HepG2 (cell line): Measurements from ENCODE around the gene WNT2B.

ENCODE experiments used
- SIN3A ChIP-seq: IDR thresholded peaks from 2 replicates; pipeline ENCODE4 v1.6.1; 2011; ENCODE audit warnings: low read depth, mild to moderate bottlenecking, control low read depth, low read length, borderline replicate concordance
- ZNF597 ChIP-seq: sonication (generic); formaldehyde crosslinking; IDR thresholded peaks from 2 replicates; pipeline ENCODE4 v1.5.0; 2020; ENCODE audit warnings: missing genetic modification reagents

DNA sequence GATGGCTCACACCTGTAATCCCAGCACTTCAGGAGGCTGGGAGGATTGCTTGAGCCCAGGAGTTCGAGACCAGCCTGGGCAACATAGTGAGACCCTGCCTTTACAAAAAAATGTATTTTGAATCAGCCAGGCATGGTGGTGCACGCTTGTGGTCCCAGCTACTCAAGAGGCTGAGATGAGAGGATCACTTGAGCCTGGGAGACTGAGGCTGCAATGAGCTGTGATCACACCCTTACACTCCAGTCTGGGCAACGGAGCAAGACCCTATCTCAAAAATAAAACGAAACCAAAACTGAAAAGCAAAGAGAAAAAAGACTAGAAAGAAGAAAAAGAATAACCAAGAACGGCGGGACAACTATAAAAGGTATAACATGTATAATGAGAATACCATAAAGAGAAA is 15.4 kb upstream of the WNT2B start:
- TF ChIP-seq SIN3A (no peak), ZNF597 (no peak)
